IPS-20b (cell line): ENCODE results near the gene SIL1.

ENCODE experiments used
- H3K27ac ChIP-seq: one replicate; pipeline ENCODE4 v1.5.1; 2013; ENCODE audit warnings: low read length
- H3K27me3 ChIP-seq: 2 replicates; pipeline ENCODE4 v1.6.1; 2013; ENCODE audit warnings: mild to moderate bottlenecking, low read length, inconsistent platforms; ENCODE audit not compliant: insufficient read depth
- H3K36me3 ChIP-seq: 2 replicates; pipeline ENCODE4 v1.6.1; 2013; ENCODE audit warnings: low read depth, mild to moderate bottlenecking, inconsistent platforms, low read length, moderate library complexity; ENCODE audit not compliant: insufficient read depth
- H3K4me1 ChIP-seq: 2 replicates; pipeline ENCODE4 v1.6.1; 2013; ENCODE audit warnings: mild to moderate bottlenecking, control low read depth, inconsistent platforms, low read length, moderate library complexity; ENCODE audit not compliant: insufficient read depth
- H3K4me3 ChIP-seq: 2 replicates; pipeline ENCODE4 v1.5.1; 2013; ENCODE audit warnings: mild to moderate bottlenecking, low read length, inconsistent platforms
- H3K9ac ChIP-seq: 2 replicates; pipeline ENCODE4 v1.6.1; 2013; ENCODE audit warnings: low read depth, mild to moderate bottlenecking, inconsistent platforms, low read length, moderate library complexity
- H3K9me3 ChIP-seq: 2 replicates; pipeline ENCODE4 v1.6.1; 2013; ENCODE audit warnings: mild to moderate bottlenecking, low read depth, low read length, inconsistent platforms; ENCODE audit not compliant: insufficient read depth

The SIL1 gene

GRCh38 chr5:139197710-139198669 lies at the start of gene SIL1:
SIL1 (minus strand) TSS chr5:139198368; CDS start chr5:139127843, 70,525 bp downstream.
- Histone ChIP-seq H3K27ac (peak within 1 kb of the TSS; percentile 27), H3K4me1 (peaks cover 4% of the 10 kb centered on the region; the same call in 1 of the 2 replicates), H3K4me3 (peak within 1 kb of the TSS; percentile 77), H3K9me3 (no peaks in the 10 kb centered on the region), H3K36me3 (no peaks in the 10 kb centered on the region), H3K27me3 (no peaks in the 10 kb centered on the region), H3K9ac (peak within 1 kb of the TSS; percentile 83)

- no peak overlapping the region for H3K9ac ChIP-seq
- no peak overlapping the region for H3K4me3 ChIP-seq
- no peaks in the 10 kb centered on the region for H3K4me1 ChIP-seq
- no peaks in the 10 kb centered on the region for H3K36me3 ChIP-seq
- H3K9me3 ChIP-seq: no peaks in the 10 kb centered on the region
- H3K27me3 ChIP-seq: no peaks in the 10 kb centered on the region
- no peak overlapping the region for H3K27ac ChIP-seq
These were observed 48.2 kb upstream of the SIL1 start for GRCh38 chr5:139246394-139246793.

GRCh38 chr5:139245637-139246339 lies 47.6 kb upstream of the SIL1 start:
- H3K27me3 ChIP-seq: no peaks in the 10 kb centered on the region
- H3K36me3 ChIP-seq: no peaks in the 10 kb centered on the region
- no peak overlapping the region for H3K9ac ChIP-seq
- H3K27ac ChIP-seq: no peak overlapping the region
- no peaks in the 10 kb centered on the region for H3K9me3 ChIP-seq
- no peaks in the 10 kb centered on the region for H3K4me1 ChIP-seq
- H3K4me3 ChIP-seq: no peak overlapping the region

GRCh38 chr5:139243425-139243970 lies 45.3 kb upstream of the SIL1 start:
- H3K27me3 ChIP-seq: no peaks in the 10 kb centered on the region
- no peaks in the 10 kb centered on the region for H3K4me1 ChIP-seq
- H3K9ac ChIP-seq: no peak overlapping the region
- no peaks in the 10 kb centered on the region for H3K9me3 ChIP-seq
- H3K27ac ChIP-seq: no peak overlapping the region
- no peaks in the 10 kb centered on the region for H3K36me3 ChIP-seq
- H3K4me3 ChIP-seq: no peak overlapping the region

GRCh38 chr5:139241139-139241538 lies 43.0 kb upstream of the SIL1 start:
- H3K36me3 ChIP-seq: no peaks in the 10 kb centered on the region
- H3K4me1 ChIP-seq: no peaks in the 10 kb centered on the region
- H3K9ac ChIP-seq: no peak overlapping the region
- no peak overlapping the region for H3K27ac ChIP-seq
- H3K4me3 ChIP-seq: no peak overlapping the region
- H3K9me3 ChIP-seq: no peaks in the 10 kb centered on the region
- no peaks in the 10 kb centered on the region for H3K27me3 ChIP-seq

GRCh38 chr5:139236479-139236878 lies 38.3 kb upstream of the SIL1 start:
- Histone ChIP-seq H3K9me3 (no peaks in the 10 kb centered on the region), H3K27ac (no peak overlapping the region), H3K27me3 (no peaks in the 10 kb centered on the region), H3K4me3 (no peak overlapping the region), H3K4me1 (no peaks in the 10 kb centered on the region), H3K9ac (no peak overlapping the region), H3K36me3 (no peaks in the 10 kb centered on the region)

GRCh38 chr5:139232147-139232724 lies 34.1 kb upstream of the SIL1 start:
- H3K9ac ChIP-seq: no peak overlapping the region
- no peak overlapping the region for H3K4me3 ChIP-seq
- H3K4me1 ChIP-seq: no peaks in the 10 kb centered on the region
- no peak overlapping the region for H3K27ac ChIP-seq
- no peaks in the 10 kb centered on the region for H3K36me3 ChIP-seq
- H3K9me3 ChIP-seq: no peaks in the 10 kb centered on the region
- no peaks in the 10 kb centered on the region for H3K27me3 ChIP-seq

GRCh38 chr5:139228201-139228803 lies 30.1 kb upstream of the SIL1 start:
- no peak overlapping the region for H3K9ac ChIP-seq
- H3K4me1 ChIP-seq: no peaks in the 10 kb centered on the region
- H3K9me3 ChIP-seq: no peaks in the 10 kb centered on the region
- H3K36me3 ChIP-seq: no peaks in the 10 kb centered on the region
- no peak overlapping the region for H3K27ac ChIP-seq
- no peaks in the 10 kb centered on the region for H3K27me3 ChIP-seq
- no peak overlapping the region for H3K4me3 ChIP-seq

GRCh38 chr5:139226131-139226530 lies 28.0 kb upstream of the SIL1 start:
- no peaks in the 10 kb centered on the region for H3K36me3 ChIP-seq
- no peaks in the 10 kb centered on the region for H3K4me1 ChIP-seq
- no peaks in the 10 kb centered on the region for H3K9me3 ChIP-seq
- no peak overlapping the region for H3K9ac ChIP-seq
- no peaks in the 10 kb centered on the region for H3K27me3 ChIP-seq
- no peak overlapping the region for H3K4me3 ChIP-seq
- H3K27ac ChIP-seq: no peak overlapping the region

- no peaks in the 10 kb centered on the region for H3K36me3 ChIP-seq
- no peak overlapping the region for H3K4me3 ChIP-seq
- no peaks in the 10 kb centered on the region for H3K4me1 ChIP-seq
- H3K9me3 ChIP-seq: no peaks in the 10 kb centered on the region
- no peaks in the 10 kb centered on the region for H3K27me3 ChIP-seq
- H3K9ac ChIP-seq: no peak overlapping the region
- H3K27ac ChIP-seq: no peak overlapping the region
These were observed 25.3 kb upstream of the SIL1 start for GRCh38 chr5:139223481-139223880.

GRCh38 chr5:139222346-139222745 lies 24.2 kb upstream of the SIL1 start:
- no peaks in the 10 kb centered on the region for H3K27me3 ChIP-seq
- H3K9me3 ChIP-seq: no peaks in the 10 kb centered on the region
- H3K9ac ChIP-seq: no peak overlapping the region
- no peaks in the 10 kb centered on the region for H3K4me1 ChIP-seq
- H3K4me3 ChIP-seq: no peak overlapping the region
- H3K27ac ChIP-seq: no peak overlapping the region
- H3K36me3 ChIP-seq: no peaks in the 10 kb centered on the region
